ENCODE data around the gene PNPLA3. TPM values are rescaled to one million over a fixed set of nuclear protein-coding genes. Genes with fewer than 3 reads are reported as not detected.

Gene PNPLA3
- total RNA-seq, 1 experiment from 2014 or later: 7.3 TPM

DNA sequence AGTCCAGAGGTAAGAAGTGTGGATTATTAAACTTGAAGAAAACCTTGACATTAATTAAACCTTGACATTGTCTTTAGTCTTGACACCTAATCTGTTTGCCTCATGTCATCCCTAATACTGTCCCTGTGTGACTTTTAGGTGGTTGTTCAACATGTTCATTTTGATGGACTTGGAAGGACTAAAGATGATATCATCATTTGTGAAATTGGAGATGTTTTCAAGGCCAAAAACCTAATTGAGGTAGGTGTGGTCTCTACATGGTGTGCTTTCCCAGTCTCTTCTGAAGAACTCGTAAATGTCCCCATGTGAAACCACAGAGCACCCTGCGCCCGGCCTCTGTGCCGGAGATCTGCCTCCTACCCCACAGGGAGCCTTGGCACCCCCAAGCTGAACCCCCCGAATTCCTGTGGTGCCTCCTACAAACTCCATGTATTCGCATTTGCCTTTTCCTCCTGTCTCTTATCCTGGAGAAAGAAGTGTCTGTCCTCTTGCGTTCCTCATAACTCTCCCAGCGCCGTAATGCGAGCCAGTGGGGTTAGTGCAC, 40.8 kb downstream of the PNPLA3 start:
- peaks cover 30 to 38% of the 10 kb centered on the region in 2 experiments for H3K36me3 ChIP-seq (ENCODE audit: control insufficient read depth in 1 of 2, insufficient read depth in 2 of 2, low read length in 2 of 2)
- ChIA-PET CTCF (no interaction called here), POLR2A (no interaction called here), RAD21 (ENCODE audit: low non-redundant PET in 1 of 2, low total read pairs in 2 of 2, uncharacterized antibody in 2 of 2, unreplicated experiment in 2 of 2) (no interaction called here)
- H3K4me2 ChIP-seq (ENCODE audit: low read length): no peak overlapping the region
- no peaks in the 10 kb centered on the region for H3K9me2 ChIP-seq (ENCODE audit: insufficient read depth)
- peaks cover 25% of the 10 kb centered on the region for H3K79me2 ChIP-seq (ENCODE audit: insufficient read depth, low read length)
- DNase-seq (ENCODE audit: low read depth, low spot score) (no peak), ATAC-seq (no peak)
- no peak overlapping the region for H3K4me3 ChIP-seq (replicated peaks in 1 of 2; ENCODE audit: low read depth in 1 of 2, low read length in 2 of 2)
- H3K27ac ChIP-seq (ENCODE audit: low read depth, low read length): no peak overlapping the region
- H3K9ac ChIP-seq (ENCODE audit: low read length): no peak overlapping the region
- H3K27me3 ChIP-seq (ENCODE audit: insufficient read depth, low read length): no peaks in the 10 kb centered on the region
- H3K9me3 ChIP-seq (ENCODE audit: control insufficient read depth in 1 of 2, insufficient read depth in 1 of 2, low read depth in 1 of 2, low read length in 2 of 2): no peaks in the 10 kb centered on the region
- H4K20me1 ChIP-seq (ENCODE audit: insufficient read depth): no peaks in the 10 kb centered on the region
- BruUV-seq (replicated peaks): no TSS peak
- H2AFZ ChIP-seq (ENCODE audit: low read depth, low read length, poor library complexity, severe bottlenecking): no peak overlapping the region
- TF ChIP-seq EZH2 (IDR thresholded peaks at IDR 0.05) (no peak), POLR2A (IDR thresholded peaks at IDR 0.05; ENCODE audit: borderline replicate concordance, extremely low read depth, insufficient read depth, insufficient read length) (no peak), POLR2AphosphoS5 (IDR thresholded peaks at IDR 0.05; ENCODE audit: low read depth, low read length) (no peak), SP1 (IDR thresholded peaks at IDR 0.05; ENCODE audit: low read depth) (no peak), EGR1 (IDR thresholded peaks at IDR 0.05; ENCODE audit: low read depth) (no peak), ELF1 (IDR thresholded peaks at IDR 0.05; ENCODE audit: borderline replicate concordance, low read depth) (no peak)
- TF ChIP-seq, protein P1, sequence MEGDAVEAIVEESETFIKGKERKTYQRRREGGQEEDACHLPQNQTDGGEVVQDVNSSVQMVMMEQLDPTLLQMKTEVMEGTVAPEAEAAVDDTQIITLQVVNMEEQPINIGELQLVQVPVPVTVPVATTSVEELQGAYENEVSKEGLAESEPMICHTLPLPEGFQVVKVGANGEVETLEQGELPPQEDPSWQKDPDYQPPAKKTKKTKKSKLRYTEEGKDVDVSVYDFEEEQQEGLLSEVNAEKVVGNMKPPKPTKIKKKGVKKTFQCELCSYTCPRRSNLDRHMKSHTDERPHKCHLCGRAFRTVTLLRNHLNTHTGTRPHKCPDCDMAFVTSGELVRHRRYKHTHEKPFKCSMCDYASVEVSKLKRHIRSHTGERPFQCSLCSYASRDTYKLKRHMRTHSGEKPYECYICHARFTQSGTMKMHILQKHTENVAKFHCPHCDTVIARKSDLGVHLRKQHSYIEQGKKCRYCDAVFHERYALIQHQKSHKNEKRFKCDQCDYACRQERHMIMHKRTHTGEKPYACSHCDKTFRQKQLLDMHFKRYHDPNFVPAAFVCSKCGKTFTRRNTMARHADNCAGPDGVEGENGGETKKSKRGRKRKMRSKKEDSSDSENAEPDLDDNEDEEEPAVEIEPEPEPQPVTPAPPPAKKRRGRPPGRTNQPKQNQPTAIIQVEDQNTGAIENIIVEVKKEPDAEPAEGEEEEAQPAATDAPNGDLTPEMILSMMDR (IDR thresholded peaks at IDR 0.05 in 2 of 3, conservative IDR thresholded peaks at IDR 0.05 in 1 of 3; ENCODE audit: borderline replicate concordance in 1 of 3, insufficient read depth in 1 of 3, low read depth in 2 of 3, low read length in 2 of 3): no peak
- intact Hi-C loops (cut with micrococcal nuclease): no loop called here
- H3K4me1 ChIP-seq (ENCODE audit: control insufficient read depth in 1 of 2, insufficient read depth in 2 of 2, low read length in 2 of 2): no peaks in the 10 kb centered on the region

DNA sequence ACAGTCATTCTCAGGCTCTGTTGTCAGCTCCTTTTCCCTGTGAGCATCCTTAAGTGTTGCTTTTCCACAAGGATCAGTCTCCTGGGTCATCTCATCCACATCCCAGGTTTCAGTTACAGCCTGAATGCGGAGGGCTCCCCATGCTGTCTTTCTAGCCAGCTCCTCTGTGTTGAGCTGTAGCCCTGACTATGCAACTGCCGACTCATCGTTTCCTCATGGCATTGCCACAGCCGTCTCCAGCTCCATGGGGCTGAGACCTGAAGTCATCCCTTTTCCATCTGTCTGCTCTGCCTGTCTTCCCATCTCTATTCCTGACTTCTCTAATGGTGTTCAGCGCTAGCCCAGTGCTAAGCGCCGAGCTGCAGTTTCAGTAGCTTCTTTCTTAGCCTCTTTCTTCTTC, 43.5 kb downstream of the PNPLA3 start:
- RAD21 ChIA-PET (ENCODE audit: low non-redundant PET in 1 of 2, low total read pairs in 2 of 2, uncharacterized antibody in 2 of 2, unreplicated experiment in 2 of 2): no interaction called here

More for the DNA sequence above, 43.5 kb downstream of the PNPLA3 start:
- ATAC-seq: no peak
- H3K36me3 ChIP-seq (ENCODE audit: control insufficient read depth in 1 of 2, insufficient read depth in 2 of 2, low read length in 2 of 2): peaks cover 39 to 40% of the 10 kb centered on the region in 2 experiments
- DNase-seq (ENCODE audit: low read depth, low spot score): no peak
- ChIA-PET POLR2A (no interaction called here), CTCF (no interaction called here)
- no peak overlapping the region for H3K27ac ChIP-seq (ENCODE audit: low read depth, low read length)
- no peaks in the 10 kb centered on the region for H3K9me3 ChIP-seq (ENCODE audit: control insufficient read depth in 1 of 2, insufficient read depth in 1 of 2, low read depth in 1 of 2, low read length in 2 of 2)
- H3K4me1 ChIP-seq (ENCODE audit: control insufficient read depth in 1 of 2, insufficient read depth in 2 of 2, low read length in 2 of 2): no peaks in the 10 kb centered on the region
- H3K79me2 ChIP-seq (ENCODE audit: insufficient read depth, low read length): peaks cover 1% of the 10 kb centered on the region
- no peak overlapping the region for H3K4me3 ChIP-seq (replicated peaks in 1 of 2; ENCODE audit: low read depth in 1 of 2, low read length in 2 of 2)
- no peak overlapping the region for H3K9ac ChIP-seq (ENCODE audit: low read length)
- no TSS peak for BruUV-seq (replicated peaks)
- H4K20me1 ChIP-seq (ENCODE audit: insufficient read depth): no peaks in the 10 kb centered on the region
- no peaks in the 10 kb centered on the region for H3K27me3 ChIP-seq (ENCODE audit: insufficient read depth, low read length)
- intact Hi-C loops (cut with micrococcal nuclease): no loop called here
- no peak overlapping the region for H2AFZ ChIP-seq (ENCODE audit: low read depth, low read length, poor library complexity, severe bottlenecking)
- TF ChIP-seq CEBPB (IDR thresholded peaks at IDR 0.05; ENCODE audit: low read depth) (no peak), POLR2AphosphoS5 (IDR thresholded peaks at IDR 0.05; ENCODE audit: low read depth, low read length) (no peak), FOSL1 (IDR thresholded peaks at IDR 0.05; ENCODE audit: low read depth) (no peak), SP1 (IDR thresholded peaks at IDR 0.05; ENCODE audit: low read depth) (no peak), EZH2phosphoT487 (IDR thresholded peaks at IDR 0.05; ENCODE audit: borderline replicate concordance) (no peak), POLR2A (IDR thresholded peaks at IDR 0.05; ENCODE audit: borderline replicate concordance, extremely low read depth, insufficient read depth, insufficient read length) (no peak), JUND (IDR thresholded peaks at IDR 0.05) (no peak)
- H3K4me2 ChIP-seq (ENCODE audit: low read length): no peak overlapping the region
- no peaks in the 10 kb centered on the region for H3K9me2 ChIP-seq (ENCODE audit: insufficient read depth)

All from HCT116 (cell line).